HG03571 (cell line): ENCODE results near the gene CCR5AS.
"Not testable (repeated sequence)": the region's sequence is repeated elsewhere in the genome, so short reads cannot be mapped to it uniquely, and the experiment has no call there.

Source experiments
- ATAC-seq: cut with Tn5 transposase; IDR thresholded peaks from one replicate; pipeline ENCODE4 v1.9.1; 2021; ENCODE audit not compliant: unreplicated experiment

Gene CCR5AS

GRCh38 chr3:46405301-46406019 is 1.4 kb downstream of the CCR5AS start:
- no peak for ATAC-seq

- not testable (repeated sequence) for ATAC-seq
Measured at GRCh38 chr3:46402902-46403301, 4.0 kb downstream of the CCR5AS start.

- no peak for ATAC-seq
Measured at GRCh38 chr3:46401579-46401978, 5.3 kb downstream of the CCR5AS start.

GRCh38 chr3:46400846-46401245 is 6.0 kb downstream of the CCR5AS start:
- ATAC-seq: no peak

GRCh38 chr3:46400000-46400734 is 6.7 kb downstream of the CCR5AS start:
- no peak for ATAC-seq

- no peak for ATAC-seq
Measured at GRCh38 chr3:46399557-46399956, 7.3 kb downstream of the CCR5AS start.

GRCh38 chr3:46399098-46399497 is 7.8 kb downstream of the CCR5AS start:
- ATAC-seq: no peak

GRCh38 chr3:46398186-46398955 is 8.5 kb downstream of the CCR5AS start:
- no peak for ATAC-seq

- no peak for ATAC-seq
Measured at GRCh38 chr3:46397111-46397510, 9.8 kb downstream of the CCR5AS start.

- ATAC-seq: no peak
Measured at GRCh38 chr3:46395766-46396530, 10.9 kb downstream of the CCR5AS start.

- no peak for ATAC-seq
Measured at GRCh38 chr3:46395210-46395661, 11.6 kb downstream of the CCR5AS start.

- ATAC-seq: no peak
Measured at GRCh38 chr3:46393554-46394434, 13.1 kb downstream of the CCR5AS start.

- ATAC-seq: no peak
Measured at GRCh38 chr3:46393011-46393410, 13.9 kb downstream of the CCR5AS start.

- ATAC-seq: not testable (repeated sequence)
Measured at GRCh38 chr3:46391526-46391925, 15.3 kb downstream of the CCR5AS start.

GRCh38 chr3:46389306-46389705 is 17.6 kb downstream of the CCR5AS start:
- no peak for ATAC-seq

GRCh38 chr3:46388847-46389246 is 18.0 kb downstream of the CCR5AS start:
- ATAC-seq: not testable (repeated sequence)

GRCh38 chr3:46386205-46386604 is 20.7 kb downstream of the CCR5AS start:
- no peak for ATAC-seq

- ATAC-seq: no peak
Measured at GRCh38 chr3:46383951-46384330, 22.9 kb downstream of the CCR5AS start.

- ATAC-seq: no peak
Measured at GRCh38 chr3:46383211-46383950, 23.5 kb downstream of the CCR5AS start.
